B cell (primary cell): ENCODE data around the gene CWC27. TPM values are rescaled to one million over a fixed set of nuclear protein-coding genes. Genes with fewer than 3 reads are reported as not detected.

Source experiments
- ATAC-seq: fragments of 200-7000 bp; cut with Tn5 transposase; one replicate; pipeline ENCODE4 v1.10.0; 2021; ENCODE audit warnings: low read depth, mild to moderate bottlenecking, moderate number of reproducible peaks, moderate library complexity
- CTCF ChIA-PET: fragments of 350-600 bp; sonication (Branson Sonifier 250); formaldehyde crosslinking; loops from one replicate; lab custom pipeline; 2021; ENCODE audit warnings: antibody characterized with exemption, inconsistent platforms; lab: Charles Lee
- POLR2A ChIA-PET: fragments of 350-600 bp; sonication (Branson Sonifier 250); formaldehyde crosslinking; loops from one replicate; lab custom pipeline; 2021; ENCODE audit warnings: antibody characterized with exemption; lab: Charles Lee
- DNase-seq: peaks from one replicate; pipeline ENCODE4 v3.0.0; 2013
- H2AFZ ChIP-seq: 2 replicates; pipeline ENCODE4 v1.6.1; 2012; ENCODE audit warnings: mild to moderate bottlenecking, low read depth, low read length; ENCODE audit not compliant: insufficient read depth, poor library complexity, severe bottlenecking
- H3K27ac ChIP-seq, 2 donors: 1 replicate in 1 of 2; 2 replicates in 1 of 2; pipeline ENCODE4 v1.5.1; 2012 to 2013; ENCODE audit warnings: low read length in 2 of 2, mild to moderate bottlenecking in 2 of 2, moderate library complexity in 1 of 2
- H3K27me3 ChIP-seq, 4 experiments: fragments of 200-600 bp in 1 of 4; sonication (generic) in 1 of 4; replicated peaks in 1 of 4; 1 replicate in 2 of 4; 2 replicates in 2 of 4; pipeline versions ENCODE4 v1.6.1 to v1.7.0; 2013 to 2016; ENCODE audit warnings: low read length in 3 of 4, mild to moderate bottlenecking in 2 of 4, mixed read lengths in 1 of 4, moderate library complexity in 1 of 4; ENCODE audit not compliant: insufficient read depth in 4 of 4, control insufficient read depth in 3 of 4; ENCODE audit errors: control extremely low read depth in 1 of 4
- H3K36me3 ChIP-seq, 2 experiments: replicated peaks in 1 of 2; 1 replicate in 1 of 2; 2 replicates in 1 of 2; pipeline versions ENCODE4 v1.6.1 to v1.7.1; 2013; ENCODE audit warnings: low read length in 1 of 2; ENCODE audit not compliant: insufficient read depth in 2 of 2, control insufficient read depth in 1 of 2; ENCODE audit errors: control extremely low read depth in 1 of 2, extremely low read depth in 1 of 2
- H3K4me1 ChIP-seq, 2 donors: fragments of 200-600 bp in 1 of 2; sonication (generic) in 1 of 2; 1 replicate in 1 of 2; 2 replicates in 1 of 2; pipeline versions ENCODE4 v1.5.1 to v1.6.1; 2013 to 2017; ENCODE audit warnings: low read length in 2 of 2; ENCODE audit not compliant: control insufficient read depth in 2 of 2, insufficient read depth in 2 of 2
- H3K4me2 ChIP-seq: replicated peaks from 2 replicates; pipeline ENCODE3; 2012; ENCODE audit warnings: mild to moderate bottlenecking, low read depth, low read length; ENCODE audit not compliant: poor library complexity, severe bottlenecking
- H3K4me3 ChIP-seq, 5 experiments: fragments of 200-600 bp in 1 of 5; sonication (generic) in 1 of 5; 1 replicate in 3 of 5; 2 replicates in 2 of 5; pipeline versions ENCODE4 v1.5.1 to v1.7.0; 2011 to 2016; ENCODE audit warnings: low read length in 4 of 5, mild to moderate bottlenecking in 4 of 5, low read depth in 2 of 5, control low read depth in 1 of 5, moderate library complexity in 1 of 5; ENCODE audit not compliant: insufficient read depth in 1 of 5; ENCODE audit errors: control extremely low read depth in 1 of 5, extremely low read depth in 1 of 5
- H3K79me2 ChIP-seq: fragments of 200-600 bp; sonication (generic); one replicate; pipeline ENCODE4 v1.6.0; 2016; ENCODE audit warnings: low read length; ENCODE audit not compliant: control insufficient read depth, insufficient read depth
- H3K9ac ChIP-seq: fragments of 200-600 bp; sonication (generic); 2 replicates; pipeline ENCODE4 v1.6.1; 2017; ENCODE audit warnings: mild to moderate bottlenecking, low read length, moderate library complexity
- H3K9me3 ChIP-seq, 3 donors: one replicate each; pipeline versions ENCODE4 v1.6.1 to v1.7.1; 2013; ENCODE audit warnings: low read length in 2 of 3; ENCODE audit not compliant: control insufficient read depth in 2 of 3, insufficient read depth in 1 of 3; ENCODE audit errors: control extremely low read depth in 1 of 3
- H4K20me1 ChIP-seq: 2 replicates; pipeline ENCODE4 v1.6.0; 2012; ENCODE audit warnings: mild to moderate bottlenecking, low read length; ENCODE audit not compliant: insufficient read depth, control insufficient read depth, poor library complexity, severe bottlenecking
- H3K27ac Mint-ChIP-seq: one replicate; pipeline ENCODE4 v1.8.0; 2021; ENCODE audit warnings: mixed read lengths
- H3K27me3 Mint-ChIP-seq: one replicate; pipeline ENCODE4 v1.8.0; 2021; ENCODE audit warnings: mixed read lengths
- H3K4me1 Mint-ChIP-seq: one replicate; pipeline ENCODE4 v1.8.0; 2021; ENCODE audit warnings: mixed read lengths
- H3K4me3 Mint-ChIP-seq: one replicate; pipeline ENCODE4 v1.8.0; 2021; ENCODE audit warnings: mixed read lengths
- H3K9me3 Mint-ChIP-seq: one replicate; pipeline ENCODE4 v1.8.0; 2022; ENCODE audit warnings: mixed read lengths; ENCODE audit not compliant: insufficient read depth
- EZH2 ChIP-seq: IDR thresholded peaks from 2 replicates; pipeline ENCODE4 v1.6.1; 2012; ENCODE audit warnings: borderline replicate concordance, low read depth, mild to moderate bottlenecking, moderate library complexity, low read length; ENCODE audit not compliant: insufficient read depth, poor library complexity, severe bottlenecking
- WGBS: methylation state at CpG from one replicate; pipeline ENCODE4 v1.1.5; 2013; ENCODE audit warnings: missing lambda C conversion rate; ENCODE audit not compliant: insufficient coverage; 5-methylcytosine and 5-hydroxymethylcytosine counted together
- intact Hi-C: fragments of 100-400 bp; cut with micrococcal nuclease; formaldehyde crosslinking; loops from one replicate; pipeline ENCODE4 v1.10.0; 2022
- polyA minus RNA-seq: library from RNA; depleted of rRNA, polyadenylated mRNA; stranded (reverse); fragments of >200 nt; gene quantifications from 2 replicates; pipeline ENCODE4 v1.2.3, GENCODE V29; 2012
- polyA plus RNA-seq: library from polyadenylated mRNA; depleted of rRNA; stranded (reverse); fragments of >200 nt; gene quantifications from 2 replicates; pipeline ENCODE4 v1.2.3, GENCODE V29; 2012
- total RNA-seq, 2 donors: library from RNA; stranded (reverse); fragments of 120-200 nt in 1 of 2; gene quantifications; 1 replicate in 1 of 2; 2 replicates in 1 of 2; pipeline versions ENCODE4 v1.2.3 to v1.2.4, GENCODE V29; 2013 to 2022
- TF ChIP-seq, protein P1 (sequence below): fragments of 200-600 bp; IDR thresholded peaks from one replicate; pipeline ENCODE4 v1.8.0; 2022; ENCODE audit warnings: antibody characterized with exemption, mild to moderate bottlenecking

Gene CWC27, protein sequence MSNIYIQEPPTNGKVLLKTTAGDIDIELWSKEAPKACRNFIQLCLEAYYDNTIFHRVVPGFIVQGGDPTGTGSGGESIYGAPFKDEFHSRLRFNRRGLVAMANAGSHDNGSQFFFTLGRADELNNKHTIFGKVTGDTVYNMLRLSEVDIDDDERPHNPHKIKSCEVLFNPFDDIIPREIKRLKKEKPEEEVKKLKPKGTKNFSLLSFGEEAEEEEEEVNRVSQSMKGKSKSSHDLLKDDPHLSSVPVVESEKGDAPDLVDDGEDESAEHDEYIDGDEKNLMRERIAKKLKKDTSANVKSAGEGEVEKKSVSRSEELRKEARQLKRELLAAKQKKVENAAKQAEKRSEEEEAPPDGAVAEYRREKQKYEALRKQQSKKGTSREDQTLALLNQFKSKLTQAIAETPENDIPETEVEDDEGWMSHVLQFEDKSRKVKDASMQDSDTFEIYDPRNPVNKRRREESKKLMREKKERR
- 27.5 and 30.5 TPM in 2 replicates for total RNA-seq
- 21.4 TPM for total RNA-seq (2013)
- polyA plus RNA-seq: 6.6 and 8.1 TPM in 2 replicates
- 7.5 and 10.4 TPM in 2 replicates for polyA minus RNA-seq

- Histone ChIP-seq H3K27ac (peak within 1 kb of the TSS; percentile 73 to 84), H3K4me1 (peaks cover 30 to 37% of the 10 kb centered on the region in 2 donors), H3K27me3 (no peaks in the 10 kb centered on the region), H3K9ac (peak within 1 kb of the TSS; percentile 97), H3K4me3 (peak within 1 kb of the TSS; percentile 81 to 99 (median 96)), H4K20me1 (no peaks in the 10 kb centered on the region), H3K4me2 (peak within 1 kb of the TSS; percentile 87), H2AFZ (peak within 1 kb of the TSS; percentile 97), H3K36me3 (peaks cover 2 to 9% of the 10 kb centered on the region in 2 experiments), H3K9me3 (no peaks in the 10 kb centered on the region), H3K79me2 (peaks cover 75% of the 10 kb centered on the region)
- intact Hi-C loops: loop anchor here (1.0 to 10.0 kb wide), 7 partner anchors 16 to 1156 kb away; partner anchors contain the start of genes CENPK, NLN, PPWD1 and SGTB
- TF ChIP-seq EZH2: no peak
- TF ChIP-seq, protein P1, sequence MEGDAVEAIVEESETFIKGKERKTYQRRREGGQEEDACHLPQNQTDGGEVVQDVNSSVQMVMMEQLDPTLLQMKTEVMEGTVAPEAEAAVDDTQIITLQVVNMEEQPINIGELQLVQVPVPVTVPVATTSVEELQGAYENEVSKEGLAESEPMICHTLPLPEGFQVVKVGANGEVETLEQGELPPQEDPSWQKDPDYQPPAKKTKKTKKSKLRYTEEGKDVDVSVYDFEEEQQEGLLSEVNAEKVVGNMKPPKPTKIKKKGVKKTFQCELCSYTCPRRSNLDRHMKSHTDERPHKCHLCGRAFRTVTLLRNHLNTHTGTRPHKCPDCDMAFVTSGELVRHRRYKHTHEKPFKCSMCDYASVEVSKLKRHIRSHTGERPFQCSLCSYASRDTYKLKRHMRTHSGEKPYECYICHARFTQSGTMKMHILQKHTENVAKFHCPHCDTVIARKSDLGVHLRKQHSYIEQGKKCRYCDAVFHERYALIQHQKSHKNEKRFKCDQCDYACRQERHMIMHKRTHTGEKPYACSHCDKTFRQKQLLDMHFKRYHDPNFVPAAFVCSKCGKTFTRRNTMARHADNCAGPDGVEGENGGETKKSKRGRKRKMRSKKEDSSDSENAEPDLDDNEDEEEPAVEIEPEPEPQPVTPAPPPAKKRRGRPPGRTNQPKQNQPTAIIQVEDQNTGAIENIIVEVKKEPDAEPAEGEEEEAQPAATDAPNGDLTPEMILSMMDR: no peak
- Mint-ChIP-seq H3K9me3 (no peaks in the 10 kb centered on the region), H3K4me3 (peak within 1 kb of the TSS; percentile 99), H3K27me3 (no peaks in the 10 kb centered on the region), H3K27ac (peak within 1 kb of the TSS; percentile 96), H3K4me1 (peaks cover 55% of the 10 kb centered on the region)
- peak; percentile 92 for DNase-seq
- ATAC-seq: peak; percentile 94
- POLR2A ChIA-PET: interaction anchor here (0.5 to 1.2 kb wide), 2 partner anchors 20 to 794 kb away, joined by 3 read pairs; partner anchors contain the start of genes CENPK and PPWD1
- CTCF ChIA-PET: interaction anchor here (0.9 to 2.7 kb wide), 8 partner anchors 10 to 715 kb away, joined by 3 to 14 read pairs (median 4); no protein-coding TSS in a partner anchor
- WGBS: under 1% methylated on average over 39 of the region's 48 CpGs
Observed at GRCh38 chr5:64768358-64769312, at the start of gene CWC27, which contains the start of gene SREK1IP1. Gene CWC27, plus strand, starts transcription at chr5:64768930. Its CDS starts 217 bp downstream, at chr5:64769147. Gene SREK1IP1, minus strand, starts transcription at chr5:64768691. Its CDS starts 174 bp downstream, at chr5:64768517.
